Measurements from ENCODE around the gene CDH13. TPM values are rescaled to one million over a fixed set of nuclear protein-coding genes. Genes with fewer than 3 reads are reported as not detected.

CDH13 gene
- total RNA-seq, 2 donors from 2014 or later = 2.9 TPM; not detected in 1

DNA sequence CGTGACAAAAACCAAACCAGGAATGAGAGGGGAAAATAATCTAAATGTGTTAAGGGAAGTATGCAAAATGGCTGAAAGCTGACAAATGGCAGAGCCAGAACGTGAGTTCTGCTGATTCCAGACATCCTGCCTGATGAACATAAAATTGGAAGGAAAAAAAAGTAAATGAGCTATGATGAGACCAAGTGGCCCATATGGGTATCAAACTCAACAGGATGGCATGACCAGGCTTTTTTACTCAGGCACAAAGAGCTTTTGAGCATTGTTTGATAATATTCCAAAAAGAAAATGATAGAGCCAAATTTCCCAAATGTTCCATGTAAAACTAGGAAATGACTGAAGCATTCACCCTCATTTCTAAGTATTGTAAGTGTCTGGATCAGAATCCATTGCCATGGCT is 449.2 kb downstream of the CDH13 start:
- Histone ChIP-seq H3K4me1 (no peaks in the 10 kb centered on the region), H3K9me3 (no peaks in the 10 kb centered on the region), H3K4me3 (no peak overlapping the region), H3K27ac (no peak overlapping the region), H3K27me3 (no peaks in the 10 kb centered on the region), H3K36me3 (replicated peaks in 1 of 2; ENCODE audit: insufficient read depth in 1 of 2, low read depth in 2 of 2) (no peaks in the 10 kb centered on the region)
- intact Hi-C loops (cut with DNase I) = no loop called here
- ATAC-seq = no peak
- 32 to 36% methylated on average over 2 of the region's 2 CpGs for WGBS, 2 donors
- no peak for DNase-seq
- TF ChIP-seq, protein P1, sequence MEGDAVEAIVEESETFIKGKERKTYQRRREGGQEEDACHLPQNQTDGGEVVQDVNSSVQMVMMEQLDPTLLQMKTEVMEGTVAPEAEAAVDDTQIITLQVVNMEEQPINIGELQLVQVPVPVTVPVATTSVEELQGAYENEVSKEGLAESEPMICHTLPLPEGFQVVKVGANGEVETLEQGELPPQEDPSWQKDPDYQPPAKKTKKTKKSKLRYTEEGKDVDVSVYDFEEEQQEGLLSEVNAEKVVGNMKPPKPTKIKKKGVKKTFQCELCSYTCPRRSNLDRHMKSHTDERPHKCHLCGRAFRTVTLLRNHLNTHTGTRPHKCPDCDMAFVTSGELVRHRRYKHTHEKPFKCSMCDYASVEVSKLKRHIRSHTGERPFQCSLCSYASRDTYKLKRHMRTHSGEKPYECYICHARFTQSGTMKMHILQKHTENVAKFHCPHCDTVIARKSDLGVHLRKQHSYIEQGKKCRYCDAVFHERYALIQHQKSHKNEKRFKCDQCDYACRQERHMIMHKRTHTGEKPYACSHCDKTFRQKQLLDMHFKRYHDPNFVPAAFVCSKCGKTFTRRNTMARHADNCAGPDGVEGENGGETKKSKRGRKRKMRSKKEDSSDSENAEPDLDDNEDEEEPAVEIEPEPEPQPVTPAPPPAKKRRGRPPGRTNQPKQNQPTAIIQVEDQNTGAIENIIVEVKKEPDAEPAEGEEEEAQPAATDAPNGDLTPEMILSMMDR (IDR thresholded peaks at IDR 0.05) = no peak
- TF ChIP-seq POLR2A (IDR thresholded peaks at IDR 0.05) = no peak

DNA sequence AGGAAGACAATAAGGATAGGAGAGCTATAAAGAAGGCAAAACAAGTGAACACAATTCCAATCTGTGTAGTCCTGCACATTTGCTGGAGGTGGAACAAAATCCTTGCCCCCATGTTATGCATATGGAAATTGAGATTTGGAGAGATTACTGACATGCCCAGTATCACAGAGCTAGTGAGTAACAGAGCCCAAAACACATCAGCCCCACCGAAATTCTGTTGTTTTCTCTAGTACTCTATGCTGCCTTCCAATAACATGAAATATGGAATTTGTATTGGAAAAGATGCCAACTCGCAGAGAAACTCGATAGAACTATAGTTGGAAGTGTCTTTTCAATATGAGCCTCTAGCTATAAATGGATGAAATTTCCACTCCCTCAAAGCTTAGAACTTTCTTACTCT is 456.6 kb downstream of the CDH13 start:
- no peak overlapping the region for H3K4me3 ChIP-seq
- ATAC-seq = no peak
- 49 to 59% methylated on average over 3 of the region's 3 CpGs for WGBS, 2 donors
- no peaks in the 10 kb centered on the region for H3K4me1 ChIP-seq
- DNase-seq = no peak
- no peaks in the 10 kb centered on the region for H3K27me3 ChIP-seq
- intact Hi-C loops (cut with DNase I) = no loop called here
- H3K27ac ChIP-seq = no peak overlapping the region
- no peaks in the 10 kb centered on the region for H3K36me3 ChIP-seq (replicated peaks in 1 of 2; ENCODE audit: insufficient read depth in 1 of 2, low read depth in 2 of 2)
- no peak for TF ChIP-seq POLR2A (IDR thresholded peaks at IDR 0.05)
- TF ChIP-seq, protein P1 (IDR thresholded peaks at IDR 0.05) = no peak
- no peaks in the 10 kb centered on the region for H3K9me3 ChIP-seq

DNA sequence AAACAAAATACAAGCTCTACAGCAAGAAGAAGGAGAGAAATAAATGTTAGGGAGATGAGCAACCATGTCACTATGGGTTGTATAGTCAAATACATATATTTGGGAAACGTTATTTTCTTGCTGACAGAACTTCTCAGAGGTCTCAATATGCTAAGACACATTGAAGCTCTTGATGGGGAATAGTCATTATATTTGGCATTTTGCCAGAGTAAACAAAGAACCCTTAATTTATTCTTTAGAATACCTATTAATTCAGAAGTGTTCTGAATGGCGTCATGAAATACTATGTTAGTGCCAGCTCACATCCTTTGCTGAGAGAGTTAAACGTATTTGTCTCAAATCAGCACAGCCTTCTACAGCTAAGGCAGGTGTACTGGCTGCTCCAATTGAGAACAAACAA is 458.9 kb downstream of the CDH13 start:
- Histone ChIP-seq H3K27me3 (no peaks in the 10 kb centered on the region), H3K36me3 (replicated peaks in 1 of 2; ENCODE audit: insufficient read depth in 1 of 2, low read depth in 2 of 2) (no peaks in the 10 kb centered on the region), H3K4me3 (no peak overlapping the region), H3K9me3 (no peaks in the 10 kb centered on the region), H3K4me1 (no peaks in the 10 kb centered on the region), H3K27ac (no peak overlapping the region)
- TF ChIP-seq POLR2A (IDR thresholded peaks at IDR 0.05) = no peak
- TF ChIP-seq, protein P1 (IDR thresholded peaks at IDR 0.05) = no peak
- no peak for DNase-seq
- 31 to 41% methylated on average over 3 of the region's 3 CpGs for WGBS, 2 donors
- intact Hi-C loops (cut with DNase I) = no loop called here
- no peak for ATAC-seq

GRCh38 chr16:83095941-83096692 is 469.3 kb downstream of the CDH13 start:
- intact Hi-C loops (cut with DNase I) = no loop called here
- H3K36me3 ChIP-seq (replicated peaks in 1 of 2; ENCODE audit: insufficient read depth in 1 of 2, low read depth in 2 of 2) = no peaks in the 10 kb centered on the region
- H3K9me3 ChIP-seq = peaks cover 0 to 12% (median 0%) of the 10 kb centered on the region in 3 donors
- no peak overlapping the region for H3K4me3 ChIP-seq
- TF ChIP-seq, protein P1 (IDR thresholded peaks at IDR 0.05) = no peak
- no peak for TF ChIP-seq POLR2A (IDR thresholded peaks at IDR 0.05)
- WGBS, 2 donors = 41 to 54% methylated on average over 10 of the region's 10 CpGs
- H3K27ac ChIP-seq = no peak overlapping the region
- no peaks in the 10 kb centered on the region for H3K27me3 ChIP-seq
- no peaks in the 10 kb centered on the region for H3K4me1 ChIP-seq
- no peak for ATAC-seq
- no peak for DNase-seq

DNA sequence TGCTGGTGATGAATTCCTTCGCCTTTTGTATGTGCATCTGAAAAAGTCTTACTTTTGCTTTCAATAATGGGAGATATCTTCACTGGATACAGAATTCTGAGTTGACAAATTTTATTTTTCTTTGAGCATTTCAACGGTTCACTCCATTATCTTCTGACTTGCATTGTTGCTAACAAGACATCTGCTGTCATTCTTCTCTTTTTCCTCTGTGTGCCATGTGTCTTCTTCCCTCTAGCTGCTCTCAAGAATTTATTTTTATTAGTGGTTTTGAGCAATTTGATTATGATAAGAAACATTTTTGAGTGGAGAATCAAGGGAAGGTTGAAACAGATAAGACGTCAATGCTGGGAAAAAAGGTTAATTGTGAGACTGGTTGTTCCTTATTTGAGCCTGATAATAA is 471.8 kb downstream of the CDH13 start:
- no peak for DNase-seq
- 76 to 80% methylated on average over 3 of the region's 3 CpGs for WGBS, 2 donors
- H3K4me3 ChIP-seq = no peak overlapping the region
- no peak for TF ChIP-seq POLR2A (IDR thresholded peaks at IDR 0.05)
- TF ChIP-seq, protein P1 (IDR thresholded peaks at IDR 0.05) = no peak
- H3K27me3 ChIP-seq = no peaks in the 10 kb centered on the region
- peaks cover 0 to 12% (median 0%) of the 10 kb centered on the region in 3 donors for H3K9me3 ChIP-seq
- H3K4me1 ChIP-seq = no peaks in the 10 kb centered on the region
- H3K27ac ChIP-seq = no peak overlapping the region
- intact Hi-C loops (cut with DNase I) = no loop called here
- no peak for ATAC-seq
- no peaks in the 10 kb centered on the region for H3K36me3 ChIP-seq (replicated peaks in 1 of 2; ENCODE audit: insufficient read depth in 1 of 2, low read depth in 2 of 2)

Measured in body of pancreas (tissue), 4 donors.